ENCODE measurements around the gene FARSA. TPM values are rescaled to one million over a fixed set of nuclear protein-coding genes. Genes with fewer than 3 reads are reported as not detected.

Gene FARSA
- polyA plus RNA-seq, 2 of the 4 experiments (the other 2 are of a cell fraction): 18.1 to 58.7 TPM

DNA sequence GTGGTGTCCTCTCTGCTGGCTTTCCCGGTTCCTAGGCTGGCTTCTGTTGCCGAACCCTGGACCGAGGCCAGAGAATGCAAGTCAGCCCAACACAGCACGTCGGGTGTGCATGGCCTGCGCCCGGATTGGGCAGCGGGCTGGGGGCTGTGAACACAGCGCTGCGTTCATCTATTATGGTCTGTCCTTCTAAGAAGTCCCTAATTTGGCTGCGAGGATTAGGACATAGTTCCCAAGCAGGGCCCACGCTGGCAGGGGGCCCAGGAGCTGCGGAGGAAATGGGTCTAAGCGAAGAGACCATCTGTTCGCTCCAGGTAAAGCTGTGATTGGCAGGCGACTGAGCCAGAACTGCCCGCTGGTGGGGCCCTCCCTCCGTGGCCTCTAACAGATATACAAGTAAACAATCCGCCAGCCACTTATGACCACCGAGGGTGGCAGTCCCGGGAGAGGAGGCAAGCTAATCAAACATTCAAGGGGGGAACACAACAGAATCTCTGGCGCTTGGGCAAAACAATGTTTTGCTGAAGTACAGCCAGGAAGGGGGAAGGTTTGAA lies 20.4 kb downstream of the FARSA start:
- Histone ChIP-seq H3K27ac (no peak overlapping the region), H3K4me1 (no peaks in the 10 kb centered on the region), H3K4me2 (no peak overlapping the region), H3K9me3 (no peaks in the 10 kb centered on the region), H3K4me3 (no peak overlapping the region)
- TF ChIP-seq NPAS2 (CRISPR knock-in tag; IDR thresholded peaks at IDR 0.05; ENCODE audit: borderline replicate concordance) (no peak), NR3C1 (IDR thresholded peaks at IDR 0.05) (no peak), JUNB (IDR thresholded peaks at IDR 0.05) (no peak), RCOR1 (IDR thresholded peaks at IDR 0.05; ENCODE audit: low read depth, low read length) (no peak), HOXA7 (CRISPR knock-in tag; IDR thresholded peaks at IDR 0.05) (no peak), RFX5 (IDR thresholded peaks at IDR 0.05) (no peak)
- TF ChIP-seq, protein P1, sequence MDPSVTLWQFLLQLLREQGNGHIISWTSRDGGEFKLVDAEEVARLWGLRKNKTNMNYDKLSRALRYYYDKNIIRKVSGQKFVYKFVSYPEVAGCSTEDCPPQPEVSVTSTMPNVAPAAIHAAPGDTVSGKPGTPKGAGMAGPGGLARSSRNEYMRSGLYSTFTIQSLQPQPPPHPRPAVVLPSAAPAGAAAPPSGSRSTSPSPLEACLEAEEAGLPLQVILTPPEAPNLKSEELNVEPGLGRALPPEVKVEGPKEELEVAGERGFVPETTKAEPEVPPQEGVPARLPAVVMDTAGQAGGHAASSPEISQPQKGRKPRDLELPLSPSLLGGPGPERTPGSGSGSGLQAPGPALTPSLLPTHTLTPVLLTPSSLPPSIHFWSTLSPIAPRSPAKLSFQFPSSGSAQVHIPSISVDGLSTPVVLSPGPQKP (IDR thresholded peaks at IDR 0.05; ENCODE audit: low read depth, low read length): no peak
- TF ChIP-seq, protein P2, sequence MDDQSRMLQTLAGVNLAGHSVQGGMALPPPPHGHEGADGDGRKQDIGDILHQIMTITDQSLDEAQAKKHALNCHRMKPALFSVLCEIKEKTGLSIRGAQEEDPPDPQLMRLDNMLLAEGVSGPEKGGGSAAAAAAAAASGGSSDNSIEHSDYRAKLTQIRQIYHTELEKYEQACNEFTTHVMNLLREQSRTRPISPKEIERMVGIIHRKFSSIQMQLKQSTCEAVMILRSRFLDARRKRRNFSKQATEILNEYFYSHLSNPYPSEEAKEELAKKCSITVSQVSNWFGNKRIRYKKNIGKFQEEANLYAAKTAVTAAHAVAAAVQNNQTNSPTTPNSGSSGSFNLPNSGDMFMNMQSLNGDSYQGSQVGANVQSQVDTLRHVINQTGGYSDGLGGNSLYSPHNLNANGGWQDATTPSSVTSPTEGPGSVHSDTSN (IDR thresholded peaks at IDR 0.05): no peak
- DNase-seq (ENCODE audit: low read depth in 1 of 2, low spot score in 1 of 2) (no peak), FAIRE-seq (no peak), ATAC-seq (no peak)
- ChIA-PET POLR2A (no interaction called here), CTCF (interaction anchor here (0.6 to 1.5 kb wide), 4 partner anchors 14 to 181 kb away, joined by 3 to 4 read pairs (median 4); no protein-coding TSS in a partner anchor)
- WGBS (ENCODE audit: missing lambda C conversion rate): 63% methylated on average over 15 of the region's 22 CpGs

DNA sequence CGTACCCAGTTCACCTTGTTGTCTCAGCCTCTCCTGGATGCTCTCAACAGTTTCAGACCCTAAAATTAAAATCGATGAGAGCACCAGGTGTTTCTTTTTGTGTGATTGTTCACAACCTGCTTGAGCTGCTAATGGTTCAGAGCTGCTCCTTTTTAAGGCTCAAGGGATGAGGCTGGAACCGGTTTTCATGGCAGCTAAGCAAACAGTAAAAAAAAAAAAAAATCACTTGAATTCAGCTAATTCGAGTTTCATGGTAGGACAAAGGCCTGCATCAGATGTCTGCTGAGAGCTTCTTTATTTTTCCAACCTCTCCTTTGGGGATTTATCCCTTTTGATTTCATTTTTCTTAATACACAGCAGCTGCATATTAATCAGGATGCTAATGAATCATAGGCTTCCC lies 20.9 kb downstream of the FARSA start:
- 40% methylated on average over 4 of the region's 4 CpGs for WGBS (ENCODE audit: missing lambda C conversion rate)
- H3K4me3 ChIP-seq: no peak overlapping the region
- H3K4me1 ChIP-seq: no peaks in the 10 kb centered on the region
- CTCF ChIA-PET: interaction anchor here (0.6 to 1.5 kb wide), 3 partner anchors 18 to 181 kb away, joined by 3 to 4 read pairs (median 3); no protein-coding TSS in a partner anchor
- no peak overlapping the region for H3K27ac ChIP-seq
- POLR2A ChIA-PET: no interaction called here
- FAIRE-seq (no peak), ATAC-seq (no peak), DNase-seq (ENCODE audit: low read depth in 1 of 2, low spot score in 1 of 2) (no peak)
- H3K9me3 ChIP-seq: no peaks in the 10 kb centered on the region
- TF ChIP-seq EHMT2 (IDR thresholded peaks at IDR 0.05; ENCODE audit: low read depth) (no peak), RFX5 (IDR thresholded peaks at IDR 0.05) (no peak), HDAC2 (IDR thresholded peaks at IDR 0.05) (no peak), RNF2 (IDR thresholded peaks at IDR 0.05; ENCODE audit: borderline replicate concordance, low read depth) (no peak), RCOR1 (IDR thresholded peaks at IDR 0.05; ENCODE audit: low read depth, low read length) (no peak), NFE2L2 (conservative IDR thresholded peaks at IDR 0.05; ENCODE audit: low read length) (no peak), POLR2A (IDR thresholded peaks at IDR 0.05; ENCODE audit: low read length) (no peak), JUNB (IDR thresholded peaks at IDR 0.05) (no peak)
- TF ChIP-seq, protein P3, sequence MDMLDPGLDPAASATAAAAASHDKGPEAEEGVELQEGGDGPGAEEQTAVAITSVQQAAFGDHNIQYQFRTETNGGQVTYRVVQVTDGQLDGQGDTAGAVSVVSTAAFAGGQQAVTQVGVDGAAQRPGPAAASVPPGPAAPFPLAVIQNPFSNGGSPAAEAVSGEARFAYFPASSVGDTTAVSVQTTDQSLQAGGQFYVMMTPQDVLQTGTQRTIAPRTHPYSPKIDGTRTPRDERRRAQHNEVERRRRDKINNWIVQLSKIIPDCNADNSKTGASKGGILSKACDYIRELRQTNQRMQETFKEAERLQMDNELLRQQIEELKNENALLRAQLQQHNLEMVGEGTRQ (IDR thresholded peaks at IDR 0.05): no peak
- TF ChIP-seq, protein P4, sequence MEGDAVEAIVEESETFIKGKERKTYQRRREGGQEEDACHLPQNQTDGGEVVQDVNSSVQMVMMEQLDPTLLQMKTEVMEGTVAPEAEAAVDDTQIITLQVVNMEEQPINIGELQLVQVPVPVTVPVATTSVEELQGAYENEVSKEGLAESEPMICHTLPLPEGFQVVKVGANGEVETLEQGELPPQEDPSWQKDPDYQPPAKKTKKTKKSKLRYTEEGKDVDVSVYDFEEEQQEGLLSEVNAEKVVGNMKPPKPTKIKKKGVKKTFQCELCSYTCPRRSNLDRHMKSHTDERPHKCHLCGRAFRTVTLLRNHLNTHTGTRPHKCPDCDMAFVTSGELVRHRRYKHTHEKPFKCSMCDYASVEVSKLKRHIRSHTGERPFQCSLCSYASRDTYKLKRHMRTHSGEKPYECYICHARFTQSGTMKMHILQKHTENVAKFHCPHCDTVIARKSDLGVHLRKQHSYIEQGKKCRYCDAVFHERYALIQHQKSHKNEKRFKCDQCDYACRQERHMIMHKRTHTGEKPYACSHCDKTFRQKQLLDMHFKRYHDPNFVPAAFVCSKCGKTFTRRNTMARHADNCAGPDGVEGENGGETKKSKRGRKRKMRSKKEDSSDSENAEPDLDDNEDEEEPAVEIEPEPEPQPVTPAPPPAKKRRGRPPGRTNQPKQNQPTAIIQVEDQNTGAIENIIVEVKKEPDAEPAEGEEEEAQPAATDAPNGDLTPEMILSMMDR (IDR thresholded peaks at IDR 0.05): no peak
- H3K4me2 ChIP-seq: no peak overlapping the region

DNA sequence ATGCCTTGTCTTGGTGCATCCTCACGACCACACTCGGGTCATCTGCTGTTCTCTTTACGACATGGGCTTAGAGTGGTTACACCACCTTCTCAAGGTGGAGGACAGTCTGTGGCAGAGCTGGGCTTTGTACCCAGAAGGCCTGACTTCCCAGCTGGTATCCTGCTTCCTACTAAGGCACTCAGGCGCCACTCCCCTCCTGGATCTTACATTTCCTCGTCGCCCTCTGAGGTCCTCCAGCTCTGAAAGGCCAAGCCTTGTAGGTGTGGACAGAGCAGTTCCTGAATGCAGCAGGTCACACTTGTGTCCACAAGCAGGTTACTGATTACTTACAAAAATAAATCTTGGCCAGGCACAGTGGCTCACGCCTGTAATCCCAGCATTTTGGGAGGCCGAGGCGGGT lies 26.3 kb downstream of the FARSA start:
- ChIA-PET CTCF (interaction anchor here (1.9 to 2.3 kb wide), 2 partner anchors 10 to 22 kb away, joined by 7 to 8 read pairs; no protein-coding TSS in a partner anchor), POLR2A (no interaction called here)
- DNase-seq (ENCODE audit: low read depth in 1 of 2, low spot score in 1 of 2): no peak

More for the DNA sequence above, 26.3 kb downstream of the FARSA start:
- WGBS (ENCODE audit: missing lambda C conversion rate): 81% methylated on average over 9 of the region's 9 CpGs
- no peak for FAIRE-seq
- TF ChIP-seq EHF (CRISPR knock-in tag; IDR thresholded peaks at IDR 0.05) (no peak), RAD21 (conservative IDR thresholded peaks at IDR 0.05 in 1 of 2, IDR thresholded peaks at IDR 0.05 in 1 of 2) (no peak), NFE2L2 (conservative IDR thresholded peaks at IDR 0.05; ENCODE audit: low read length) (no peak), SREBF2 (IDR thresholded peaks at IDR 0.05) (no peak), CHD4 (IDR thresholded peaks at IDR 0.05; ENCODE audit: borderline replicate concordance) (no peak), FOSL2 (IDR thresholded peaks at IDR 0.05) (no peak), FOSL2 (CRISPR knock-in tag; IDR thresholded peaks at IDR 0.05) (no peak), RFX5 (IDR thresholded peaks at IDR 0.05) (no peak), GATA3 (IDR thresholded peaks at IDR 0.05; ENCODE audit: borderline replicate concordance) (no peak), ZSCAN20 (CRISPR knock-in tag; IDR thresholded peaks at IDR 0.05) (no peak), BHLHE40 (IDR thresholded peaks at IDR 0.05; ENCODE audit: low read depth, low read length) (no peak), CEBPB (IDR thresholded peaks at IDR 0.05) (no peak), PHF8 (IDR thresholded peaks at IDR 0.05; ENCODE audit: borderline replicate concordance, low read depth) (no peak), ESRRA (IDR thresholded peaks at IDR 0.05; ENCODE audit: borderline replicate concordance, low read length) (no peak), HDAC2 (IDR thresholded peaks at IDR 0.05) (no peak)
- TF ChIP-seq, protein P5, sequence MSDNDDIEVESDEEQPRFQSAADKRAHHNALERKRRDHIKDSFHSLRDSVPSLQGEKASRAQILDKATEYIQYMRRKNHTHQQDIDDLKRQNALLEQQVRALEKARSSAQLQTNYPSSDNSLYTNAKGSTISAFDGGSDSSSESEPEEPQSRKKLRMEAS (IDR thresholded peaks at IDR 0.05): no peak
- TF ChIP-seq, protein P2 (IDR thresholded peaks at IDR 0.05): no peak
- Histone ChIP-seq H3K4me3 (no peak overlapping the region), H3K9me3 (no peaks in the 10 kb centered on the region), H3K27ac (no peak overlapping the region), H3K4me2 (no peak overlapping the region), H3K4me1 (no peaks in the 10 kb centered on the region)
- no peak for ATAC-seq

Data from A549 (cell line).